HG02885 (cell line): ENCODE measurements around the gene RTL1.

Source experiments
- ATAC-seq: cut with Tn5 transposase; IDR thresholded peaks from one replicate; pipeline ENCODE4 v1.9.1; 2021; ENCODE audit warnings: mild to moderate bottlenecking; ENCODE audit not compliant: unreplicated experiment, poor library complexity

Gene RTL1

GRCh38 chr14:100836941-100837804 lies 66.3 kb downstream of the RTL1 start:
- ATAC-seq: no peak

GRCh38 chr14:100836311-100836805 lies 67.2 kb downstream of the RTL1 start:
- ATAC-seq: no peak

GRCh38 chr14:100835548-100836310 lies 67.8 kb downstream of the RTL1 start:
- no peak for ATAC-seq

GRCh38 chr14:100834794-100835547 lies 68.6 kb downstream of the RTL1 start:
- no peak for ATAC-seq

GRCh38 chr14:100834082-100834793 lies 69.3 kb downstream of the RTL1 start:
- no peak for ATAC-seq

- no peak for ATAC-seq
These were observed 71.1 kb downstream of the RTL1 start for GRCh38 chr14:100832311-100832960.

- no peak for ATAC-seq
These were observed 72.8 kb downstream of the RTL1 start for GRCh38 chr14:100830681-100831080.
